T-cell (primary cell): ENCODE measurements around the gene MGAT4D. TPM values are rescaled to one million over a fixed set of nuclear protein-coding genes. Genes with fewer than 3 reads are reported as not detected.

Experiments
- ATAC-seq, 4 experiments: fragments of 200-7000 bp in 3 of 4; fragments of 150-1000 bp in 1 of 4; cut with Tn5 transposase; replicated peaks in 1 of 4; 1 replicate in 3 of 4; 2 replicates in 1 of 4; pipeline ENCODE4 v1.10.0; 2021; ENCODE audit warnings: moderate library complexity in 3 of 4, mild to moderate bottlenecking in 2 of 4, moderate number of reproducible peaks in 1 of 4
- CTCF ChIA-PET, 2 donors: fragments of 300-600 bp; sonication (Branson Sonifier 250); formaldehyde crosslinking; loops; one replicate each; lab custom pipeline; 2022; ENCODE audit warnings: antibody characterized with exemption in 2 of 2; lab: Charles Lee
- POLR2A ChIA-PET, 2 donors: fragments of 300-600 bp; sonication (Branson Sonifier 250); formaldehyde crosslinking; loops; one replicate each; lab custom pipeline; 2022; ENCODE audit warnings: antibody characterized with exemption in 2 of 2; lab: Charles Lee
- DNase-seq, 35 experiments: peaks; one replicate each; pipeline versions ENCODE4 v3.0.0 to v3.0.0-alpha.2; 2013 to 2023
- H3K27ac ChIP-seq: one replicate; pipeline ENCODE4 v1.5.1; 2013; ENCODE audit warnings: low read length
- H3K27me3 ChIP-seq, 2 experiments: replicated peaks in 1 of 2; 1 replicate in 1 of 2; 2 replicates in 1 of 2; pipeline versions ENCODE4 v1.6.1 to v1.7.0; 2013; ENCODE audit warnings: low read length in 1 of 2, mixed read lengths in 1 of 2; ENCODE audit not compliant: control insufficient read depth in 2 of 2, insufficient read depth in 2 of 2; ENCODE audit errors: extremely low read depth in 1 of 2
- H3K36me3 ChIP-seq, 2 donors: 1 replicate in 1 of 2; 2 replicates in 1 of 2; pipeline versions ENCODE4 v1.6.1 to v1.7.0; 2013; ENCODE audit warnings: low read length in 1 of 2; ENCODE audit not compliant: control insufficient read depth in 2 of 2, insufficient read depth in 1 of 2; ENCODE audit errors: extremely low read depth in 1 of 2
- H3K4me1 ChIP-seq, 2 experiments: 1 replicate in 1 of 2; 2 replicates in 1 of 2; pipeline versions ENCODE4 v1.6.1 to v1.7.0; 2013; ENCODE audit warnings: low read length in 2 of 2, mixed read lengths in 1 of 2; ENCODE audit not compliant: insufficient read depth in 2 of 2, control insufficient read depth in 1 of 2; ENCODE audit errors: extremely low read depth in 1 of 2
- H3K4me3 ChIP-seq, 2 donors: 1 replicate in 1 of 2; 2 replicates in 1 of 2; pipeline versions ENCODE4 v1.5.1 to v1.7.0; 2013; ENCODE audit warnings: mild to moderate bottlenecking in 2 of 2, low read length in 1 of 2, moderate library complexity in 1 of 2; ENCODE audit not compliant: control insufficient read depth in 1 of 2; ENCODE audit errors: extremely low read depth in 1 of 2
- H3K9me3 ChIP-seq: 2 replicates; pipeline ENCODE4 v1.7.0; 2013
- H3K27ac Mint-ChIP-seq, 2 donors: one replicate each; pipeline ENCODE4 v1.8.0; 2020 to 2021; ENCODE audit warnings: mild to moderate bottlenecking in 2 of 2, mixed read lengths in 2 of 2
- H3K27me3 Mint-ChIP-seq, 2 donors: one replicate each; pipeline ENCODE4 v1.8.0; 2021 to 2022; ENCODE audit warnings: mixed read lengths in 2 of 2
- H3K36me3 Mint-ChIP-seq: one replicate; pipeline ENCODE4 v1.8.0; 2021; ENCODE audit warnings: mixed read lengths
- H3K4me1 Mint-ChIP-seq, 3 donors: one replicate each; pipeline ENCODE4 v1.8.0; 2020 to 2022; ENCODE audit warnings: mixed read lengths in 3 of 3, mild to moderate bottlenecking in 1 of 3
- H3K4me3 Mint-ChIP-seq, 3 donors: one replicate each; pipeline ENCODE4 v1.8.0; 2020 to 2022; ENCODE audit warnings: mild to moderate bottlenecking in 3 of 3, mixed read lengths in 3 of 3, moderate library complexity in 3 of 3
- H3K9me3 Mint-ChIP-seq, 3 donors: one replicate each; pipeline ENCODE4 v1.8.0; 2020 to 2022; ENCODE audit warnings: mixed read lengths in 3 of 3
- whole genome bisulfite sequencing: methylation state at CpG from one replicate; pipeline ENCODE4 v1.1.5; 2013; ENCODE audit warnings: missing lambda C conversion rate; ENCODE audit not compliant: insufficient coverage; 5-methylcytosine and 5-hydroxymethylcytosine counted together
- total RNA-seq, 35 experiments: library from RNA in 6 of 35; stranded (reverse) in 6 of 35; fragments of 120-200 nt in 1 of 35; gene quantifications; one replicate each; pipeline versions ENCODE4 v1.2.1 to v1.2.4 and lab custom pipeline; 2013 to 2026

Gene MGAT4D
- total RNA-seq (not detected), total RNA-seq (lab: John Stamatoyannopoulos, UW) (0 to 0.14 (median 0) reads per million in 29 experiments)
- total RNA-seq (2013) = not detected

DNA sequence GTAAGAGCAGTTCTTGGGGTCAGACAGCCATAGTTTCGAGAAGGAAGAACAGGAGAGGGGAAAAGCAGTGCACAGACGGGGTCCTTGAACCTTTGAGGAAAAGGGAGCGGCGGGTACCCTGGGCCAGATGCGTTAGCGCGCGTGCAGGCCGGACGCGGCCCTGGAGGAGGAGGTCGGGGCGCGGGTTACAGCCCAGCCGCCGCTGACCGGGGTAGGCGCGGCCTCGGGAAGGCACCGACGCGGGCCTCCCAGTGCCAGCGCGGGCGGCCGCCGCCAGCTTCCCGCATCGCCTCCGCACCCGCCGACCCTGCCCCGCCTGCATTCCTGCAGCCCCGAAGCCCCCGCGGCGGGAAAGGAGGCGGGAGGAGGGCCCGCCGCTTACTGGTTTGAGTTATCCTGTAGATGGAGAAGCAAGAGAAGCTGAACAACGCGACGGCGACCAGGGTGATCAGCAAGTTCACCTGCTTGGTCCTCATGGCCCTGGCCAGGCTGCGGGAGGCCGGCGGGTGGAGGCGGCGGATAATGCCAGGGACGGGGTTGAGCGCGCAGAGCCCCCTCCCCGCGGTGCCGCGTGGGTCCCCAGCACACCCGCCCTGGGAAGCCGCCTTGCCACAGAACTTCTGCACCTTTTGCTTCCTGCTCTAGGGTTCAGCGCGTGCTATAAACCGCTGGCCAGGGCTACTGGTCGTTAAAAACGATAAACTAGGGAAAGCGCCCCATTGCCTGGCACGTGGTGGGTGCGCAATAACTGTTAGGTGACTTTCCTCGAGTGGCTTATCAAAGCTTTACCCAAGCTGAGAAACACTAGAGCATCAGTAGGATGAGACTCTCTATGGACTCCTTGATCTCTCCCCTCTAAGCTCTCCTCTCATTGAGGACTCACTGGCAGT, at the start of gene MGAT4D:
Gene MGAT4D (minus strand): TSS at position 547 of the 890 bp plus-strand sequence. CDS start 71 bp downstream, at position 476.
- Mint-ChIP-seq H3K27ac (peak within 1 kb of the TSS in 1 of 2 donors; percentile 47), H3K36me3 (no peaks in the 10 kb centered on the region), H3K4me3 (peak within 1 kb of the TSS; percentile 45 to 76 (median 53)), H3K9me3 (no peaks in the 10 kb centered on the region), H3K4me1 (peaks cover 5 to 10% (median 8%) of the 10 kb centered on the region in 3 donors), H3K27me3 (peaks cover 58 to 60% of the 10 kb centered on the region in 2 donors)
- Histone ChIP-seq H3K36me3 (no peaks in the 10 kb centered on the region), H3K27ac (no peak within 1 kb of the TSS), H3K4me3 (peak within 1 kb of the TSS in 1 of 2 donors; percentile 53), H3K27me3 (peaks cover 5 to 28% of the 10 kb centered on the region in 2 experiments), H3K9me3 (no peaks in the 10 kb centered on the region), H3K4me1 (peaks cover 0 to 5% of the 10 kb centered on the region in 2 experiments)
- WGBS = 6% methylated on average over 68 of the region's 68 CpGs
- ChIA-PET CTCF (no interaction called here), POLR2A (no interaction called here)
- DNase-seq = peak in 1 of 35 experiments; percentile 2
- ATAC-seq = peak in 3 of 4 experiments; percentile 38 to 52 (median 41)

- Mint-ChIP-seq H3K36me3 (peaks cover 41% of the 10 kb centered on the region), H3K9me3 (no peaks in the 10 kb centered on the region), H3K27ac (no peak overlapping the region), H3K27me3 (no peaks in the 10 kb centered on the region), H3K4me3 (no peak overlapping the region), H3K4me1 (no peaks in the 10 kb centered on the region)
- Histone ChIP-seq H3K4me3 (no peak overlapping the region), H3K27me3 (no peaks in the 10 kb centered on the region), H3K27ac (no peak overlapping the region), H3K9me3 (no peaks in the 10 kb centered on the region), H3K36me3 (peaks cover 0 to 9% of the 10 kb centered on the region in 2 donors), H3K4me1 (no peaks in the 10 kb centered on the region)
- ChIA-PET POLR2A (no interaction called here), CTCF (interaction anchor here in 1 of 2 donors (1.0 kb wide), 1 partner anchor 877 kb away, joined by 5 read pairs; no protein-coding TSS in a partner anchor)
- ATAC-seq (no peak), DNase-seq (no peak)
- WGBS = 100% methylated on average over 1 of the region's 4 CpGs
These were observed 35.9 kb upstream of the MGAT4D start for GRCh38 chr4:140533951-140534480.

DNA sequence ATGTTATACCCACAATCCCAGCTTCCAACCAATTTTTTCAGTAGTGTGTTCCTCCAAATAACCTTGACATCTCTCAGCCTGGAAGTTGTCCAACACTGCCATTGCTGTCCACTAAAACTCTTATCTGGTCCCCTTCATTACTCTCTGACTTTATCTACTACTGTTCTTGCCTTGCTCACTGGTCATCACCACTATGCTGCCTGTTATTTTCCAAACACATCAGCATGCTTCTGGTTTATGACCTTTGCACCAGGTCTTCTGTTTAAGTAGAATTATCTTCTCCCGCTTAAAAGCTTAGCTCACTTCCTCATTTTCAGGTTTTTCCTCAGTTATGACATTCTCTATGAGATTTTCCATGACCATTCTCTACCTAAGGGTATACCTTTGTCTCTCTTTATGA, 31.3 kb upstream of the MGAT4D start:
- Histone ChIP-seq H3K27me3 (no peaks in the 10 kb centered on the region), H3K4me3 (no peak overlapping the region), H3K9me3 (no peaks in the 10 kb centered on the region), H3K4me1 (peaks cover 2 to 6% of the 10 kb centered on the region in 2 experiments), H3K36me3 (peaks cover 0 to 11% of the 10 kb centered on the region in 2 donors), H3K27ac (no peak overlapping the region)
- ATAC-seq = no peak
- DNase-seq = no peak
- Mint-ChIP-seq H3K27ac (no peak overlapping the region), H3K4me1 (peaks cover 14 to 24% (median 16%) of the 10 kb centered on the region in 3 donors), H3K4me3 (no peak overlapping the region), H3K36me3 (peaks cover 39% of the 10 kb centered on the region), H3K27me3 (no peaks in the 10 kb centered on the region), H3K9me3 (no peaks in the 10 kb centered on the region)
- ChIA-PET POLR2A (no interaction called here), CTCF (no interaction called here)
- no CpG with 5 or more reads among the region's 1 CpG for WGBS

DNA sequence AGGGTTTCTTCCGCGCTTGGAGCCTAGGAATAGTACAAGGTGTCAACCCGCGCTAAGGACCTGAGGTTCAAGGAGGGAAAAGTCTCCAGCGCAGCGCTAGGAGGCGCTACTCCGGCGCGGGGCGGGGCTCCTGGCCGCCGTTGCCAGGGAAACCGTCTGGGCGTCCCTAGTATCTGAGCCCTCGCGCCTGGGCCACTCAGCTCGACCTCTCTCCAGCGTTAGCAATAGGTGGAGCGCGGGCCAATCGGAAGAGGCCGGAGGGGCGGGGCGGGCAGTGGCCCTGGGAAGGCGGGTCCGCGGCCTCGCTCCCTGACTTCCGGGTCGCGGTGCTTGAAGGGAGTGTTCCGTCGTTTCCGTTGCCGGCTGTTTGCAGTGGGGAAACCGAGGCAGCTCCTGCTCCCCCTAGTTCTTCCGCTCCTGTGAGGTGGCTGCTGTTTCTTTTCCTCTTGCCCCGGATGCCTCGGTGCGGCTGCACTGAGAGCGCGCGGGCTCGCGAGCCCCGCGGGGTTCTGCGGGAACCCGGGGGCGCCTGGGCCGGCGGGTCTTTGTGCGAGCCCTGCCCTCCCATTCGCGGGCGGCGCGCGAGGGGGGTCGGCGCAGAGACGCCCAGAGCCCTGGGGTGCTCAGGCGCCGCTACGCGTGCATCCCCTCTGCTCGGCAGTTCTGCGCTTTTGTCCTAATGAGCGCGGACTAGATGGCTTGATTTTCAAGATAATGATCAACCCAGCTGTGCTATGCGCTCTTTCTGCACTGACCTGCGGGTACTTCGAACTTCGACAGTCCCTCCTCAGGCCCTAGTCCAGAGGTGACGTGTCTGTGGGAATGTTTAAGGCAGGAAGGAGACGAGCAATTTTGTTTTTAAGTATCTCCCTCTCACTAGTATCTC, 26.0 kb upstream of the MGAT4D start, which contains the start of gene ELMOD2:
Gene ELMOD2 (plus strand): TSS at position 312 of the 886 bp plus-strand sequence. CDS start 1,261 bp downstream, outside the sequence.
- H3K9me3 Mint-ChIP-seq = no peaks in the 10 kb centered on the region
- peaks cover 21% of the 10 kb centered on the region for H3K36me3 Mint-ChIP-seq
- WGBS = under 1% methylated on average over 71 of the region's 77 CpGs
- peak within 1 kb of the TSS; percentile 68 to 86 for H3K27ac Mint-ChIP-seq
- peak within 1 kb of the TSS; percentile 52 for H3K27ac ChIP-seq
- ChIA-PET CTCF (interaction anchor here in 1 of 2 donors (0.6 to 2.0 kb wide), 7 partner anchors 13 to 1228 kb away, joined by 3 to 13 read pairs (median 5); partner anchors contain the start of gene SCOC), POLR2A (interaction anchor here (0.5 to 0.7 kb wide), 3 partner anchors 152 to 1508 kb away, joined by 3 to 13 read pairs (median 4); no protein-coding TSS in a partner anchor)
- H3K4me3 ChIP-seq = peak within 1 kb of the TSS; percentile 80 to 86
- DNase-seq (peak; percentile 91 to 99 (median 97)), ATAC-seq (peak; percentile 98 to 100 (median 100))
- H3K4me1 ChIP-seq = peaks cover 11 to 12% of the 10 kb centered on the region in 2 experiments
- H3K4me3 Mint-ChIP-seq = peak within 1 kb of the TSS; percentile 81 to 84 (median 84)
- H3K27me3 ChIP-seq = no peaks in the 10 kb centered on the region
- no peaks in the 10 kb centered on the region for H3K27me3 Mint-ChIP-seq
- H3K9me3 ChIP-seq = no peaks in the 10 kb centered on the region
- peaks cover 23 to 33% (median 30%) of the 10 kb centered on the region in 3 donors for H3K4me1 Mint-ChIP-seq
- H3K36me3 ChIP-seq = peaks cover 0 to 7% of the 10 kb centered on the region in 2 donors

- ChIA-PET POLR2A (no interaction called here), CTCF (interaction anchor here in 1 of 2 donors (1.0 to 2.0 kb wide), 3 partner anchors 13 to 164 kb away, joined by 4 to 13 read pairs (median 5); partner anchors contain the start of gene SCOC)
- ATAC-seq (no peak), DNase-seq (no peak)
- peaks cover 17% of the 10 kb centered on the region for H3K36me3 Mint-ChIP-seq
- peaks cover 23 to 33% (median 30%) of the 10 kb centered on the region in 3 donors for H3K4me1 Mint-ChIP-seq
- 0% methylated on average over 2 of the region's 8 CpGs for WGBS
- H3K9me3 Mint-ChIP-seq = no peaks in the 10 kb centered on the region
- peak overlapping the region; percentile 81 to 84 (median 84) for H3K4me3 Mint-ChIP-seq
- Histone ChIP-seq H3K36me3 (peaks cover 0 to 7% of the 10 kb centered on the region in 2 donors), H3K4me1 (peaks cover 11 to 12% of the 10 kb centered on the region in 2 experiments), H3K9me3 (no peaks in the 10 kb centered on the region), H3K27me3 (no peaks in the 10 kb centered on the region), H3K4me3 (peak overlapping the region; percentile 80 to 86), H3K27ac (peak overlapping the region; percentile 32)
- H3K27me3 Mint-ChIP-seq = no peaks in the 10 kb centered on the region
- peak overlapping the region; percentile 68 to 86 for H3K27ac Mint-ChIP-seq
These were observed 25.3 kb upstream of the MGAT4D start for GRCh38 chr4:140523370-140523856.
